Activated naive CD8-positive, alpha-beta T cell treated with anti-CD3 and anti-CD28 coated beads, Interleukin-2, amount 10 ng/mL, durations not matched to agents 7 days and 5 days (primary cell): ENCODE results near the gene FHIT. TPM values are rescaled to one million over a fixed set of nuclear protein-coding genes. Genes with fewer than 3 reads are reported as not detected.

Source experiments
- ATAC-seq: fragments of 150-1000 bp; cut with Tn5 transposase; one replicate; pipeline ENCODE4 v1.10.0; 2021; ENCODE audit warnings: low read depth, moderate library complexity
- POLR2A ChIA-PET: fragments of 350-600 bp; sonication (Branson Sonifier 250); formaldehyde crosslinking; loops from one replicate; lab custom pipeline; 2021; ENCODE audit warnings: antibody characterized with exemption; lab: Charles Lee
- DNase-seq: peaks from one replicate; pipeline ENCODE4 v3.0.0; 2021
- H3K27ac Mint-ChIP-seq: one replicate; pipeline ENCODE4 v1.8.0; 2022; ENCODE audit warnings: mild to moderate bottlenecking, mixed read lengths
- H3K27me3 Mint-ChIP-seq: one replicate; pipeline ENCODE4 v1.8.0; 2022; ENCODE audit warnings: mild to moderate bottlenecking, moderate library complexity, mixed read lengths
- H3K36me3 Mint-ChIP-seq: one replicate; pipeline ENCODE4 v1.8.0; 2021; ENCODE audit warnings: mild to moderate bottlenecking, mixed read lengths
- H3K4me1 Mint-ChIP-seq: one replicate; pipeline ENCODE4 v1.8.0; 2021; ENCODE audit warnings: mixed read lengths
- H3K4me3 Mint-ChIP-seq: one replicate; pipeline ENCODE4 v1.8.0; 2022; ENCODE audit warnings: mild to moderate bottlenecking, moderate library complexity, mixed read lengths
- H3K9me3 Mint-ChIP-seq: one replicate; pipeline ENCODE4 v1.8.0; 2021; ENCODE audit warnings: mixed read lengths
- total RNA-seq, 2 experiments: library from RNA; stranded (reverse); gene quantifications; one replicate each; pipeline ENCODE4 v1.2.3, GENCODE V29; 2021

FHIT gene
- total RNA-seq, 2 experiments from 2014 or later, result 3.7 to 5.8 TPM

GRCh38 chr3:61111825-61112224, 139.4 kb downstream of the FHIT start:
- Mint-ChIP-seq H3K27me3 (no peaks in the 10 kb centered on the region), H3K27ac (no peak overlapping the region), H3K4me3 (no peak overlapping the region), H3K9me3 (peaks cover 4% of the 10 kb centered on the region), H3K36me3 (no peaks in the 10 kb centered on the region), H3K4me1 (peaks cover 2% of the 10 kb centered on the region)
- no peak for DNase-seq
- POLR2A ChIA-PET, result no interaction called here
- no peak for ATAC-seq

GRCh38 chr3:61110576-61110975, 140.7 kb downstream of the FHIT start:
- Mint-ChIP-seq H3K27me3 (no peaks in the 10 kb centered on the region), H3K36me3 (no peaks in the 10 kb centered on the region), H3K4me1 (peaks cover 2% of the 10 kb centered on the region), H3K4me3 (no peak overlapping the region), H3K9me3 (peaks cover 4% of the 10 kb centered on the region), H3K27ac (no peak overlapping the region)
- ATAC-seq, result no peak
- no peak for DNase-seq
- POLR2A ChIA-PET, result no interaction called here

GRCh38 chr3:61108247-61109019, 142.8 kb downstream of the FHIT start:
- Mint-ChIP-seq H3K4me3 (no peak overlapping the region), H3K9me3 (peaks cover 3% of the 10 kb centered on the region), H3K27me3 (no peaks in the 10 kb centered on the region), H3K4me1 (peaks cover 2% of the 10 kb centered on the region), H3K36me3 (no peaks in the 10 kb centered on the region), H3K27ac (no peak overlapping the region)
- no peak for DNase-seq
- no peak for ATAC-seq
- POLR2A ChIA-PET, result no interaction called here

- Mint-ChIP-seq H3K27me3 (no peaks in the 10 kb centered on the region), H3K9me3 (peaks cover 2% of the 10 kb centered on the region), H3K27ac (no peak overlapping the region), H3K4me3 (no peak overlapping the region), H3K4me1 (no peaks in the 10 kb centered on the region), H3K36me3 (peaks cover 2% of the 10 kb centered on the region)
- POLR2A ChIA-PET, result no interaction called here
- ATAC-seq (no peak), DNase-seq (no peak)
Measured at GRCh38 chr3:61094608-61095007, 156.6 kb downstream of the FHIT start.

- DNase-seq (no peak), ATAC-seq (no peak)
- POLR2A ChIA-PET, result no interaction called here
- H3K27me3 Mint-ChIP-seq, result no peaks in the 10 kb centered on the region
- no peak overlapping the region for H3K27ac Mint-ChIP-seq
- no peaks in the 10 kb centered on the region for H3K4me1 Mint-ChIP-seq
- H3K36me3 Mint-ChIP-seq, result peaks cover 3% of the 10 kb centered on the region
- no peak overlapping the region for H3K4me3 Mint-ChIP-seq
- peaks cover 2% of the 10 kb centered on the region for H3K9me3 Mint-ChIP-seq
Measured at GRCh38 chr3:61093364-61093763, 157.9 kb downstream of the FHIT start.

- ATAC-seq (no peak), DNase-seq (no peak)
- POLR2A ChIA-PET, result no interaction called here
- H3K4me1 Mint-ChIP-seq, result no peaks in the 10 kb centered on the region
- H3K36me3 Mint-ChIP-seq, result peaks cover 3% of the 10 kb centered on the region
- H3K27me3 Mint-ChIP-seq, result no peaks in the 10 kb centered on the region
- no peak overlapping the region for H3K4me3 Mint-ChIP-seq
- peaks cover 2% of the 10 kb centered on the region for H3K9me3 Mint-ChIP-seq
- no peak overlapping the region for H3K27ac Mint-ChIP-seq
Measured at GRCh38 chr3:61092870-61093269, 158.4 kb downstream of the FHIT start.

GRCh38 chr3:61090389-61091169, 160.7 kb downstream of the FHIT start:
- H3K36me3 Mint-ChIP-seq, result peaks cover 3% of the 10 kb centered on the region
- H3K27ac Mint-ChIP-seq, result no peak overlapping the region
- no peak overlapping the region for H3K4me3 Mint-ChIP-seq
- POLR2A ChIA-PET, result no interaction called here
- H3K27me3 Mint-ChIP-seq, result no peaks in the 10 kb centered on the region
- ATAC-seq (no peak), DNase-seq (no peak)
- H3K4me1 Mint-ChIP-seq, result no peaks in the 10 kb centered on the region
- H3K9me3 Mint-ChIP-seq, result peaks cover 4% of the 10 kb centered on the region

GRCh38 chr3:61087465-61087864, 163.8 kb downstream of the FHIT start:
- POLR2A ChIA-PET, result no interaction called here
- no peak for ATAC-seq
- no peaks in the 10 kb centered on the region for H3K4me1 Mint-ChIP-seq
- no peak overlapping the region for H3K27ac Mint-ChIP-seq
- no peak for DNase-seq
- H3K4me3 Mint-ChIP-seq, result no peak overlapping the region
- no peaks in the 10 kb centered on the region for H3K27me3 Mint-ChIP-seq
- peaks cover 3% of the 10 kb centered on the region for H3K36me3 Mint-ChIP-seq
- H3K9me3 Mint-ChIP-seq, result peaks cover 9% of the 10 kb centered on the region

GRCh38 chr3:61081554-61081953, 169.7 kb downstream of the FHIT start:
- no peaks in the 10 kb centered on the region for H3K36me3 Mint-ChIP-seq
- H3K27ac Mint-ChIP-seq, result no peak overlapping the region
- no peaks in the 10 kb centered on the region for H3K27me3 Mint-ChIP-seq
- H3K9me3 Mint-ChIP-seq, result peaks cover 6% of the 10 kb centered on the region
- ATAC-seq, result no peak
- DNase-seq, result no peak
- no peak overlapping the region for H3K4me3 Mint-ChIP-seq
- H3K4me1 Mint-ChIP-seq, result no peaks in the 10 kb centered on the region
- POLR2A ChIA-PET, result no interaction called here

- DNase-seq, result no peak
- H3K4me1 Mint-ChIP-seq, result no peaks in the 10 kb centered on the region
- H3K9me3 Mint-ChIP-seq, result peaks cover 6% of the 10 kb centered on the region
Measured at GRCh38 chr3:61080737-61081445, 170.4 kb downstream of the FHIT start.

GRCh38 chr3:61078048-61078752, 173.1 kb downstream of the FHIT start:
- Mint-ChIP-seq H3K36me3 (no peaks in the 10 kb centered on the region), H3K9me3 (peaks cover 2% of the 10 kb centered on the region), H3K27me3 (no peaks in the 10 kb centered on the region), H3K4me1 (no peaks in the 10 kb centered on the region), H3K27ac (no peak overlapping the region), H3K4me3 (no peak overlapping the region)
- POLR2A ChIA-PET, result no interaction called here
- DNase-seq (no peak), ATAC-seq (no peak)

More at GRCh38 chr3:61080737-61081445, 170.4 kb downstream of the FHIT start:
- no peak for ATAC-seq
- Mint-ChIP-seq H3K27me3 (no peaks in the 10 kb centered on the region), H3K27ac (no peak overlapping the region), H3K4me3 (no peak overlapping the region), H3K36me3 (no peaks in the 10 kb centered on the region)
- POLR2A ChIA-PET, result no interaction called here

- H3K36me3 Mint-ChIP-seq, result no peaks in the 10 kb centered on the region
- no peak overlapping the region for H3K4me3 Mint-ChIP-seq
- H3K9me3 Mint-ChIP-seq, result peaks cover 2% of the 10 kb centered on the region
- no peak overlapping the region for H3K27ac Mint-ChIP-seq
- no peaks in the 10 kb centered on the region for H3K27me3 Mint-ChIP-seq
- POLR2A ChIA-PET, result no interaction called here
- ATAC-seq, result no peak
- no peaks in the 10 kb centered on the region for H3K4me1 Mint-ChIP-seq
- DNase-seq, result no peak
Measured at GRCh38 chr3:61077551-61077950, 173.7 kb downstream of the FHIT start.

- no peak overlapping the region for H3K4me3 Mint-ChIP-seq
- H3K27me3 Mint-ChIP-seq, result no peaks in the 10 kb centered on the region
- H3K9me3 Mint-ChIP-seq, result no peaks in the 10 kb centered on the region
- H3K36me3 Mint-ChIP-seq, result no peaks in the 10 kb centered on the region
- H3K4me1 Mint-ChIP-seq, result no peaks in the 10 kb centered on the region
- no peak for ATAC-seq
- POLR2A ChIA-PET, result no interaction called here
- H3K27ac Mint-ChIP-seq, result no peak overlapping the region
- DNase-seq, result no peak
Measured at GRCh38 chr3:61074783-61075182, 176.5 kb downstream of the FHIT start.
